Measurements from ENCODE around the gene RFC4. TPM values are rescaled to one million over a fixed set of nuclear protein-coding genes. Genes with fewer than 3 reads are reported as not detected.

RFC4 gene
- total RNA-seq, 6 experiments from 2014 or later = 4.6 to 17.4 (median 5.6) TPM

- Histone ChIP-seq H3K9me3 (no peaks in the 10 kb centered on the region), H3K27ac (no peak overlapping the region), H3K4me1 (no peaks in the 10 kb centered on the region), H3K36me3 (no peaks in the 10 kb centered on the region), H3K27me3 (no peaks in the 10 kb centered on the region), H3K4me3 (no peak overlapping the region)
- ATAC-seq (no peak), DNase-seq (no peak)
- 68% methylated on average over 3 of the region's 3 CpGs for WGBS (ENCODE audit: insufficient coverage, low coverage, low lambda C conversion rate, missing lambda C conversion rate)
- TF ChIP-seq POLR2A (IDR thresholded peaks at IDR 0.05) (no peak), CTCF (IDR thresholded peaks at IDR 0.05) (no peak)
- intact Hi-C loops (cut with DNase I) = no loop called here
Measured at GRCh38 chr3:186751480-186751879, 54.8 kb downstream of the RFC4 start.

GRCh38 chr3:186750316-186750715 lies 56.0 kb downstream of the RFC4 start:
- intact Hi-C loops (cut with DNase I) = no loop called here
- no peaks in the 10 kb centered on the region for H3K9me3 ChIP-seq
- H3K27me3 ChIP-seq = no peaks in the 10 kb centered on the region
- no peaks in the 10 kb centered on the region for H3K36me3 ChIP-seq
- no peak overlapping the region for H3K27ac ChIP-seq
- no peak for TF ChIP-seq CTCF (IDR thresholded peaks at IDR 0.05)
- TF ChIP-seq POLR2A (IDR thresholded peaks at IDR 0.05) = no peak
- no peak overlapping the region for H3K4me3 ChIP-seq
- DNase-seq = no peak
- ATAC-seq = no peak
- peaks cover 0 to 10% (median 2%) of the 10 kb centered on the region in 4 donors for H3K4me1 ChIP-seq
- 95% methylated on average over 2 of the region's 2 CpGs for WGBS (ENCODE audit: insufficient coverage, low coverage, low lambda C conversion rate, missing lambda C conversion rate)

GRCh38 chr3:186746008-186746407 lies 60.3 kb downstream of the RFC4 start:
- no peak overlapping the region for H3K4me3 ChIP-seq
- peak; percentile 63 to 73 (median 68) for ATAC-seq
- intact Hi-C loops (cut with DNase I) = no loop called here
- no peaks in the 10 kb centered on the region for H3K9me3 ChIP-seq
- H3K27ac ChIP-seq = peak overlapping the region; percentile 52 to 68 (median 58)
- 11% methylated on average over 9 of the region's 10 CpGs for WGBS (ENCODE audit: insufficient coverage, low coverage, low lambda C conversion rate, missing lambda C conversion rate)
- H3K4me1 ChIP-seq = peaks cover 0 to 52% (median 19%) of the 10 kb centered on the region in 4 donors
- H3K36me3 ChIP-seq = peaks cover 0 to 20% (median 6%) of the 10 kb centered on the region in 4 donors
- no peaks in the 10 kb centered on the region for H3K27me3 ChIP-seq
- TF ChIP-seq CTCF (IDR thresholded peaks at IDR 0.05) (no peak), POLR2A (IDR thresholded peaks at IDR 0.05) (no peak)
- peak; percentile 55 to 72 (median 68) for DNase-seq

GRCh38 chr3:186743666-186744065 lies 62.6 kb downstream of the RFC4 start:
- H3K27ac ChIP-seq = peak overlapping the region; percentile 14 to 68 (median 58)
- H3K4me3 ChIP-seq = no peak overlapping the region
- intact Hi-C loops (cut with DNase I) = no loop called here
- H3K36me3 ChIP-seq = peaks cover 0 to 43% (median 14%) of the 10 kb centered on the region in 4 donors
- no peaks in the 10 kb centered on the region for H3K9me3 ChIP-seq
- no peaks in the 10 kb centered on the region for H3K27me3 ChIP-seq
- ATAC-seq (peak in 1 of 4 donors; percentile 4), DNase-seq (no peak)
- 44% methylated on average over 3 of the region's 3 CpGs for WGBS (ENCODE audit: insufficient coverage, low coverage, low lambda C conversion rate, missing lambda C conversion rate)
- peaks cover 0 to 68% (median 26%) of the 10 kb centered on the region in 4 donors for H3K4me1 ChIP-seq
- no peak for TF ChIP-seq CTCF (IDR thresholded peaks at IDR 0.05)
- no peak for TF ChIP-seq POLR2A (IDR thresholded peaks at IDR 0.05)
